VCaP (cell line): Measurements from ENCODE around the gene PDZD11.
A peak's percentile ranks its signal among the peaks of the same experiment; 100 is the strongest.
"Not testable (repeated sequence)": the region's sequence is repeated elsewhere in the genome, so short reads cannot be mapped to it uniquely, and the experiment has no call there.

ENCODE experiments used
- H3K27ac ChIP-seq: fragments of 450-650 bp; 2 replicates; pipeline ENCODE4 v1.5.1; 2017
- TF ChIP-seq, protein P1 (sequence below): fragments of 450-650 bp; conservative IDR thresholded peaks from 2 replicates; pipeline ENCODE4 v1.5.1; 2017; ENCODE audit warnings: mild to moderate bottlenecking, moderate library complexity

PDZD11 gene

DNA sequence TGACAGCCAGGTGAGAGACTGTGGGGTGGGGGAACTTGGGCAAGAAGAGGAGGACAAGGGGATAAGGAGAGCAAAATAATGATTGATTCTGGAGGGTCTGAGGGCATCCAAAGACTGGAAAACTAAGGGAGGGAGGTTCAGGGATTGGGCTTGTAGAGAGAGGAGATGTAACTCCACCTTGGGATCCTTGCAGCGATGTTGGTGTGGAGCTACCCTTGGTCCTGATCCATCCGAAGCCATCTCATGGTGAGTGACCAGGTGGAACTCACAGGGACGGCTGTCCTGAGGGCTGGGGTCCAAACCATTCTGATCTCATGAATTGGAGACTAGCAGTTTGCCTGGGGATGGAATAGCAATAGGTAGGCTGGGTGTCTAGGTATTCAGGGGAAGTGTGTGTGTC lies 9.2 kb downstream of the PDZD11 start:
- no peak overlapping the region for H3K27ac ChIP-seq
- TF ChIP-seq, protein P1, sequence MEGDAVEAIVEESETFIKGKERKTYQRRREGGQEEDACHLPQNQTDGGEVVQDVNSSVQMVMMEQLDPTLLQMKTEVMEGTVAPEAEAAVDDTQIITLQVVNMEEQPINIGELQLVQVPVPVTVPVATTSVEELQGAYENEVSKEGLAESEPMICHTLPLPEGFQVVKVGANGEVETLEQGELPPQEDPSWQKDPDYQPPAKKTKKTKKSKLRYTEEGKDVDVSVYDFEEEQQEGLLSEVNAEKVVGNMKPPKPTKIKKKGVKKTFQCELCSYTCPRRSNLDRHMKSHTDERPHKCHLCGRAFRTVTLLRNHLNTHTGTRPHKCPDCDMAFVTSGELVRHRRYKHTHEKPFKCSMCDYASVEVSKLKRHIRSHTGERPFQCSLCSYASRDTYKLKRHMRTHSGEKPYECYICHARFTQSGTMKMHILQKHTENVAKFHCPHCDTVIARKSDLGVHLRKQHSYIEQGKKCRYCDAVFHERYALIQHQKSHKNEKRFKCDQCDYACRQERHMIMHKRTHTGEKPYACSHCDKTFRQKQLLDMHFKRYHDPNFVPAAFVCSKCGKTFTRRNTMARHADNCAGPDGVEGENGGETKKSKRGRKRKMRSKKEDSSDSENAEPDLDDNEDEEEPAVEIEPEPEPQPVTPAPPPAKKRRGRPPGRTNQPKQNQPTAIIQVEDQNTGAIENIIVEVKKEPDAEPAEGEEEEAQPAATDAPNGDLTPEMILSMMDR = no peak

DNA sequence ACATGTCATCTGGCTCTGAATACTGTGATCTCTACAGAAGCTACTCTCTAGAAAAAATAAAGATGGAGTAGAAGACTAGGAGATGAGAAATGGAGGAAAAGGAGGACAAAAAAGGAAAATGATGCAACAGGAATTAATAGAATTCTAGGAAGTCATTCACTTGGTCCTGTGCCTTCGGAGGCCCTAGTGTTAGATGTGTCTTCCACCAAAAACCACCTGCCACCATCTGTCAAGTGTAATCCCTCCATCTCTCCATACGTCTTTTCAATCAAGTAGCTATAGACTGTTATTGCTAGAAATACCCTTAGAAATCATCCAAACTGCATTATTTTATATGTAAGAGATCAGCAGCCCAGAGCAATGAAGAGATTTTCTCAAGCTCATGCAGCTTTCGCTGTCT lies 10.6 kb downstream of the PDZD11 start:
- no peak overlapping the region for H3K27ac ChIP-seq

DNA sequence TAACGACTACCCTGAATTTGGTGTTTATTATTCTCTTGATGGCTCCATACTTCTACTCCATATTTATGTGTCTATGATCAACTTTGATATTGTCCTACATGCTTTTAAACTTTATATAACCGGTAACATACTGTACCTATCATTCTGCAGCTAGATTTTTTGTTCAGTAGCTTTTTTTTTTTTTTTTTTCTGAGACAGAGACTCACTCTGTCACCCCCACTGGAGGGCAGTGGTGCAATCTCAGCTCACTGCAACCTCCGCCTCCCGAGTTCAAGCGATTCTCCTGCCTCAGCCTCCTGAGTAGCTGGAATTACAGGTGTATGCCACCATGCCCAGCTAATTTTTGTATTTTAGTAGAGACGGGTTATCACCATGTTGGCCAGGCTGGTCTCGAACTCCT lies 15.7 kb downstream of the PDZD11 start:
- not testable (repeated sequence) for H3K27ac ChIP-seq

More for the DNA sequence above, 10.6 kb downstream of the PDZD11 start:
- TF ChIP-seq, protein P1 = no peak

DNA sequence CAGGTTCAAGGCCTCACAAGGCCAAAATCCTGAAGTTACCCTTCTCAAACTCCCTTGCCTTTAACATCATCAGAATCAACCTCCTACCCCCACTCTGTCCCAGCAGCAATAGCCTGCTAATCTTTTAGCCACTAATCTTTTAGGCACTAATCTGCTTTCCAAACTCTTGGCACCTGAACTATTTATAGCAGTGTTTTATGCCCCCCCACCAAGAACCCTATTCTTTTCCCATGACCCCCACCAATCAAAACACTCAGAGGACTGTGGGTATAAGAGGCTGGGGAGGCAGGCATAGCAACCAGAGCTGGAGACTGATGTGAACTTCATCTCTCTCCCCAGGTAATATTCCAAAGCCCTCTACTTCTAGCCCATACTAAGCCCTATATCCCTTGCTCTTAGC lies 21.7 kb downstream of the PDZD11 start, which contains the start of gene ARR3:
Gene ARR3, plus strand, starts transcription at position 301 of the 400 bp plus-strand sequence. CDS start 1,052 bp downstream, outside the sequence.
- no peak within 1 kb of the TSS for H3K27ac ChIP-seq
- TF ChIP-seq, protein P1 = no peak

DNA sequence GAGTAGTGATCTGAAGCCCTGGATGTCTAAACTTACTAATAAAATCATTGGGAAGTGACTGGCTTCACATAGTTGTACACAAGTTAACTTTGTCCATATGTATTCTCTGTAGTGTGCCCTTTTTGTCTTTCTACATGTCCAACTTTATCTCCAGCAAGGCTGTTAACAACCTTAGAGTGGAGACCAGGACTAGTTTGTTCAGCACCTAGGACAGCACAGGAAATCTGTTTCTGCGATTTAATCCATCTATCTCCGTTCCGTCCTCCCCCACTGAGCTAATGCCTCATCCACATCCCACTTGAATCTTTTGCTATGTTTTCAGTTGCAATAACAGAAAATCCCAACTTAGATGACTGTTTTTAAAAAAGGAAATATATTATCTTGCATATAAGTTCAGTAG lies 24.9 kb downstream of the PDZD11 start:
- TF ChIP-seq, protein P1 = no peak
- no peak overlapping the region for H3K27ac ChIP-seq

DNA sequence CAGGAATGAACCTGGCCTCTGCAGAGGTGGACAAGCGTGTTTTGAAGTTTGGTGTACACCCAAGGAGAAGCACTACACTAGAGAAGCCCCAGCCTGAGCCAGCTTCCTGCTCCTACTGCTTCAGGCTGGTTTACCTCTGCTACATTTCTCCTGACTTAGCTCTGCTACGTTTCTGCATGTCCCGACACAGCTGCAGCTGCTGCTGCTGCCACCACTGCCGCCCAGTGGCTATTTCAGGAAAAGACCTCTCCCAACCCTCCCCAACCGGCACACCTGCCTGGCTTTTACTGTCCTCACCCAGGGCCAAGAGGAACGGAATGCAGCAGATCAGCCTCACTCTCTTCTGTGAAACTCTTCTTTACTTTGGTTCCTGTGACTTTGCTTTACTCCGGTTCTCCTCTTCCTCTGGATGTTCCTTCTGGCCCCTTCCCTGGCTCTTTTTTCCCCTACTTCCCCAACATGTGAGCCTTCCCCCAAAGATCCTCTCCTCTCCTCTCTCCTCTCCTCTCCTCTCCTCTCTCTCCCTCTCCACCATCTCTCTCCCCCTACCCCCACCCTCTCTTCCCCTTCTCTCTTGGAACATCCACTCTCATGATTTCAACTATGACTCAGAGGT lies 26.7 kb downstream of the PDZD11 start:
- H3K27ac ChIP-seq = no peak overlapping the region
- TF ChIP-seq, protein P1 = peak; percentile 88

DNA sequence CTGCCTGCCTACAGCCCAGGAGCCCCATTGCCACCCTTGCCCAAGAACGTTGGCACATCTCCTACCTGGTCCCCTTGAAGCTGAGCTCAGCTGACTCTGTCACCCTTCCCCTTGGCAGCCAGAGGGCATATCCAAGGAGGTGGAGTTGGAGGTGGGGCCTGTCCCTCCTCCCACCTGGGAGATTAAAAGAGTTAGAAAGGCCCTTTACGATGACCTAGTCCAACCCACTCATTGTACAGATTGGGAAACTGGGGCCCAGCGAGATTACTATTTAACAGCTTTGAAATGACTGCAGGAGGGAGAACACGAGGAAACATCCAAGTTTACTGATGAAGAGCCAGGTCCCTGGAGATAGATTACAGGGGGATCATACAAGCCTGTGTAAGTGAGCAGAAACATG lies 29.6 kb downstream of the PDZD11 start, which contains the start of gene P2RY4:
Gene P2RY4, minus strand, starts transcription at position 101 of the 400 bp plus-strand sequence. CDS start 580 bp downstream, outside the sequence.
- TF ChIP-seq, protein P1 = no peak
- H3K27ac ChIP-seq = no peak within 1 kb of the TSS

DNA sequence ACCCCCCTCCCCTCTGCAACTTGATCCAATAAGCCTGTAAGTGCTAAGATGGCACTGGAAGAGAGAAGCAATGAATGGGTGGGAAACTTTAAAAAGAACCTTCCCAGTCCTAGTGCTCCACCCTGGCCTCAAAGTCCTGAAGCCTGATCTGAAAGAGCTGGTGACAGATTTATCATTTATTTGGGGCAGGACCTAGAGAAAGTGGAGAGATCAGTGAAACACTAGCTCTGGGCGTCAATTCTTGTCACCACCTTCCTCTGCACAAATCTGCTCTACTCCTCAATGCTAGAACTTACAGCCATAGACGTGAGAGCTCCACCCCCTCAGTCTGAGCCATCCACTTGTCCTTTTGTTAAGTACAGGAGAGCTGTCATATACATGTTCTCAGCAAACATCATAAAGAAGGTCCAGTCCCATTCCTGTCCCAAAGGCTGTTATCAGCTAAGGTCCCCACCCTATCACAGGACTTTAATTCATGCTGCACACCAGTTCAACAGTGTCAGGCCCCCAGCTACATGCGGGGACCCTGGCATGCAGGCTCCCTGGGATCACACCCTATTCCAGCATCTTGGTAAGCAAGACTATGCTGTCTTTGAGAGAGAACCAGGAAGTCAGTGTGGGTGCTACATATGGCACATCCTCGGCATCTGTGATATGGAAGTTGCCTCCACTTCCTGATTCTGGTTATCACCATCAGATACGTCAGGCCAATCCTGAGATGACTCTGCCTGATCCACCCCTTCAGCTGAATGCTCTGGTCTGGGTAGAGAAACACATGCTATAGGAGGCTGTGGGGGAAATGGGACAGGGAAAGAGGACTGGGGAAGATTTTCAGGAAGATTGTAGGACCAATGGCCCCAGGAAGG lies 32.1 kb downstream of the PDZD11 start:
- H3K27ac ChIP-seq = no peak overlapping the region
- TF ChIP-seq, protein P1 = no peak
